PC-3 (cell line): Measurements from ENCODE around the gene CRIP3.

ENCODE experiments used
- EZH2 ChIP-seq: fragments of 300-600 bp; sonication (generic); IDR thresholded peaks from one replicate; pipeline ENCODE4 v1.6.1; 2017; ENCODE audit warnings: antibody characterized with exemption, mild to moderate bottlenecking, low read length; ENCODE audit not compliant: unreplicated experiment
- EZH2phosphoT487 ChIP-seq: fragments of 300-600 bp; sonication (generic); IDR thresholded peaks from 2 replicates; pipeline ENCODE4 v1.6.1; 2018; ENCODE audit warnings: mild to moderate bottlenecking, antibody characterized with exemption, low read length, borderline replicate concordance
- TF ChIP-seq, protein P1 (sequence below): fragments of 300-600 bp; sonication (generic); conservative IDR thresholded peaks from 2 replicates; pipeline ENCODE4 v1.5.1; 2017; ENCODE audit warnings: antibody characterized with exemption, low read depth, mild to moderate bottlenecking, low read length

DNA sequence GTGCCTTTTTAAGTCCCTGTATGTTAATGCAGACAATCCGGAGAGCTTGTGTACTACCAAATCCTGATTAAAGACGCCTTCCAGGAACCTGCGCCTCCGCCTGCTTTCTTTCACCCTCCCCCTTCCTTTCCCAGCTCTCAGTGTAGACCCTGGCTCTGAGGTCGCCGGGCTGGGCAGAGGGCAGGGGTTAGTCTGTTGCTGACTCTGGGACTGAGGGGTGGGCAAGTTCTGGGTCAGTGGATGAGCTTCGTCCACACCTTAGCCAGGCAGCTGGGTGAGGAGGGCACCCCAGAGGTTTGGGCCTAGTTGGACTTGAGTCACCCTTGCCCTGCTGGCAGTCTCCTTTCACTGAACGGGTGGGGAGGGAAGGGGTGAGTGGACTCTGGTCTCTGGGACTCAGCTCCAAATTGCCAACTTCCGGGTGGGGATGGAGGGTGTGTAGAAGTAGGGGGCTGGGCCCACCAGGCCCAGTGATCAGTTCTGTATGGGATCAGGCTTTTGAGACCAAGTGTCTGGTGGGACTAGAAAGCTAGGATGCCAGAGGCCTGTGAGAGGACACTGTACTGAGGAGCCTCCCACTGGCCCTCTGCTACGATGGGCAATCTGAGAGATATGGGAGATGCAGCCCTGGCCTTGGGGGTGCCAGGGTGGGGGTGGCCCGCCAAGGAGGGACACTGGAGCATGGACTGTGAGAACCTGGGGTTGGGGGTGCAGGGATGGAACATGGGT is 31.9 kb downstream of the CRIP3 start:
- TF ChIP-seq EZH2, result no peak
- TF ChIP-seq, protein P1, sequence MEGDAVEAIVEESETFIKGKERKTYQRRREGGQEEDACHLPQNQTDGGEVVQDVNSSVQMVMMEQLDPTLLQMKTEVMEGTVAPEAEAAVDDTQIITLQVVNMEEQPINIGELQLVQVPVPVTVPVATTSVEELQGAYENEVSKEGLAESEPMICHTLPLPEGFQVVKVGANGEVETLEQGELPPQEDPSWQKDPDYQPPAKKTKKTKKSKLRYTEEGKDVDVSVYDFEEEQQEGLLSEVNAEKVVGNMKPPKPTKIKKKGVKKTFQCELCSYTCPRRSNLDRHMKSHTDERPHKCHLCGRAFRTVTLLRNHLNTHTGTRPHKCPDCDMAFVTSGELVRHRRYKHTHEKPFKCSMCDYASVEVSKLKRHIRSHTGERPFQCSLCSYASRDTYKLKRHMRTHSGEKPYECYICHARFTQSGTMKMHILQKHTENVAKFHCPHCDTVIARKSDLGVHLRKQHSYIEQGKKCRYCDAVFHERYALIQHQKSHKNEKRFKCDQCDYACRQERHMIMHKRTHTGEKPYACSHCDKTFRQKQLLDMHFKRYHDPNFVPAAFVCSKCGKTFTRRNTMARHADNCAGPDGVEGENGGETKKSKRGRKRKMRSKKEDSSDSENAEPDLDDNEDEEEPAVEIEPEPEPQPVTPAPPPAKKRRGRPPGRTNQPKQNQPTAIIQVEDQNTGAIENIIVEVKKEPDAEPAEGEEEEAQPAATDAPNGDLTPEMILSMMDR, result no peak
- no peak for TF ChIP-seq EZH2phosphoT487
